HepG2 (cell line): Measurements from ENCODE around the gene PLCB1. TPM values are rescaled to one million over a fixed set of nuclear protein-coding genes. Genes with fewer than 3 reads are reported as not detected.

Source experiments
- ATAC-seq: fragments of 200-7000 bp; cut with Tn5 transposase; 3 replicates; pipeline ENCODE4 v1.9.1; 2020; ENCODE audit warnings: mild to moderate bottlenecking, moderate library complexity
- BruUV-seq: library from RNA; stranded (reverse); fragments of 400-500 nt; replicated peaks from 2 replicates; lab custom pipeline; 2021; lab: Mats Ljungman, UMichigan
- CTCF ChIA-PET: fragments of 300-600 bp; formaldehyde crosslinking; extraction: SDS; loops from one replicate; lab custom pipeline; 2021; ENCODE audit warnings: low total read pairs, inconsistent platforms, low intra/inter-chr PET ratio; lab: Yijun Ruan, JAX
- POLR2A ChIA-PET: fragments of 350-600 bp; sonication (Branson Sonifier 250); formaldehyde crosslinking; loops from one replicate; lab custom pipeline; 2020; ENCODE audit warnings: antibody characterized with exemption, inconsistent platforms; lab: Yijun Ruan, JAX
- DNase-seq: peaks from one replicate; pipeline ENCODE4 v3.0.0-alpha.2; 2015; ENCODE audit warnings: low spot score
- FAIRE-seq: peaks from 3 replicates; lab custom pipeline; 2011; peaks lifted over from hg19 to GRCh38; lab: Jason Lieb, UNC
- H2AFZ ChIP-seq: one replicate; pipeline ENCODE4 v1.6.1; 2011; ENCODE audit warnings: low read length, inconsistent platforms
- H3K27ac ChIP-seq: fragments of 300-600 bp; 3 replicates; pipeline ENCODE4 v1.8.0; 2011; ENCODE audit warnings: mixed run types, mild to moderate bottlenecking, mixed read lengths, low read length, inconsistent platforms; ENCODE audit not compliant: insufficient read depth; ENCODE audit errors: extremely low read length
- H3K27me3 ChIP-seq, 2 experiments: fragments of 200-600 bp in 1 of 2; 2 replicates in 1 of 2; 3 replicates in 1 of 2; pipeline versions ENCODE4 v1.6.0 to v1.8.0; 2011; ENCODE audit warnings: low read length in 2 of 2, mild to moderate bottlenecking in 2 of 2, moderate library complexity in 2 of 2, inconsistent platforms in 1 of 2; ENCODE audit not compliant: insufficient read depth in 2 of 2, control insufficient read depth in 1 of 2
- H3K36me3 ChIP-seq, 2 experiments: fragments of 200-600 bp in 1 of 2; replicated peaks in 1 of 2; 2 replicates in 1 of 2; 3 replicates in 1 of 2; pipeline versions ENCODE4 v1.5.1 to v1.8.0; 2011; ENCODE audit warnings: low read length in 2 of 2, inconsistent platforms in 1 of 2; ENCODE audit not compliant: insufficient read depth in 2 of 2, control insufficient read depth in 1 of 2
- H3K4me1 ChIP-seq: 2 replicates; pipeline ENCODE4 v1.5.1; 2012; ENCODE audit warnings: low read length, inconsistent platforms; ENCODE audit not compliant: insufficient read depth
- H3K4me2 ChIP-seq: 2 replicates; pipeline ENCODE4 v1.6.0; 2011; ENCODE audit warnings: low read depth, low read length, inconsistent platforms
- H3K4me3 ChIP-seq, 3 experiments: fragments of 200-600 bp in 1 of 3; sonication (generic), shearing (Covaris generic) in 1 of 3; replicated peaks in 1 of 3; 2 replicates each; pipeline ENCODE4 v1.5.1; 2011 to 2016; ENCODE audit warnings: low read length in 3 of 3, inconsistent platforms in 2 of 3, low read depth in 2 of 3, mild to moderate bottlenecking in 2 of 3, control low read depth in 1 of 3, mixed read lengths in 1 of 3; ENCODE audit not compliant: insufficient read depth in 1 of 3
- H3K79me2 ChIP-seq: one replicate; pipeline ENCODE4 v1.6.1; 2011; ENCODE audit warnings: low read length, inconsistent platforms; ENCODE audit not compliant: insufficient read depth
- H3K9ac ChIP-seq: 2 replicates; pipeline ENCODE4 v1.6.0; 2011; ENCODE audit warnings: mild to moderate bottlenecking, low read depth, low read length, inconsistent platforms; ENCODE audit not compliant: insufficient read depth
- H3K9me3 ChIP-seq: 2 replicates; pipeline ENCODE4 v1.5.1; 2012; ENCODE audit warnings: mild to moderate bottlenecking, low read length
- H4K20me1 ChIP-seq: 2 replicates; pipeline ENCODE4 v1.6.0; 2011; ENCODE audit warnings: inconsistent platforms, mild to moderate bottlenecking, low read length, moderate library complexity; ENCODE audit not compliant: insufficient read depth
- AGO1 ChIP-seq: fragments of 200-400 bp; formaldehyde crosslinking; IDR thresholded peaks from 2 replicates; pipeline ENCODE4 v1.6.1; 2017; ENCODE audit warnings: mild to moderate bottlenecking, low read depth, low read length, moderate library complexity; ENCODE audit not compliant: poor library complexity, severe bottlenecking
- GATAD1 ChIP-seq: IDR thresholded peaks from 2 replicates; pipeline ENCODE4 v1.6.1; 2016; ENCODE audit warnings: missing genetic modification reagents, missing compliant biosample characterization
- GPBP1L1 ChIP-seq: sonication (generic); formaldehyde crosslinking; IDR thresholded peaks from 2 replicates; pipeline ENCODE4 v1.5.0; 2020; ENCODE audit warnings: mild to moderate bottlenecking, missing genetic modification reagents
- GPN1 ChIP-seq: sonication (generic); formaldehyde crosslinking; IDR thresholded peaks from 2 replicates; pipeline ENCODE4 v1.5.1; 2020; ENCODE audit warnings: missing genetic modification reagents, borderline replicate concordance
- HNRNPK ChIP-seq: fragments of 200-400 bp; formaldehyde crosslinking; IDR thresholded peaks from 2 replicates; pipeline ENCODE4 v1.6.1; 2018; ENCODE audit warnings: low read length, low read depth, moderate library complexity, mild to moderate bottlenecking; ENCODE audit not compliant: poor library complexity, severe bottlenecking
- JUND ChIP-seq: sonication (generic); formaldehyde crosslinking; IDR thresholded peaks from 2 replicates; pipeline ENCODE4 v1.8.0; 2022; ENCODE audit warnings: mild to moderate bottlenecking, missing genetic modification reagents
- KLF11 ChIP-seq: IDR thresholded peaks from 2 replicates; pipeline ENCODE4 v1.6.1; 2016; ENCODE audit warnings: missing compliant biosample characterization
- NR2C2 ChIP-seq: sonication (generic); formaldehyde crosslinking; IDR thresholded peaks from 2 replicates; pipeline ENCODE4 v1.4.0; 2020; ENCODE audit warnings: missing genetic modification reagents, mild to moderate bottlenecking, moderate library complexity, borderline replicate concordance
- PBX3 ChIP-seq: sonication (generic); formaldehyde crosslinking; IDR thresholded peaks from 2 replicates; pipeline ENCODE4 v1.8.1; 2023; ENCODE audit warnings: missing genetic modification reagents, inconsistent platforms, borderline replicate concordance
- PCBP1 ChIP-seq: fragments of 200-400 bp; formaldehyde crosslinking; IDR thresholded peaks from 2 replicates; pipeline ENCODE4 v1.6.1; 2017; ENCODE audit warnings: mild to moderate bottlenecking, low read depth, low read length, borderline replicate concordance
- SMAD9 ChIP-seq: sonication (generic); formaldehyde crosslinking; IDR thresholded peaks from 2 replicates; pipeline ENCODE4 v1.5.1; 2020; ENCODE audit warnings: mild to moderate bottlenecking, missing genetic modification reagents
- TBX2 ChIP-seq: sonication (generic); formaldehyde crosslinking; IDR thresholded peaks from 2 replicates; pipeline ENCODE4 v1.5.0; 2020; ENCODE audit warnings: missing genetic modification reagents, mild to moderate bottlenecking, borderline replicate concordance
- ZBTB44 ChIP-seq: sonication (generic); formaldehyde crosslinking; IDR thresholded peaks from 2 replicates; pipeline ENCODE4 v1.4.0; 2020; ENCODE audit warnings: missing genetic modification reagents
- ZFP1 ChIP-seq: IDR thresholded peaks from 2 replicates; pipeline ENCODE4 v1.6.1; 2016
- ZNF160 ChIP-seq: sonication (generic); formaldehyde crosslinking; IDR thresholded peaks from 2 replicates; pipeline ENCODE4 v1.8.0; 2022; ENCODE audit warnings: mild to moderate bottlenecking, inconsistent platforms, missing genetic modification reagents
- ZNF263 ChIP-seq: sonication (generic); formaldehyde crosslinking; IDR thresholded peaks from 2 replicates; pipeline ENCODE4 v1.4.0; 2020; ENCODE audit warnings: missing genetic modification reagents
- ZNF619 ChIP-seq: sonication (generic); formaldehyde crosslinking; IDR thresholded peaks from 2 replicates; pipeline ENCODE4 v1.4.0; 2020; ENCODE audit warnings: mild to moderate bottlenecking, missing genetic modification reagents
- ZNF75D ChIP-seq: sonication (generic); formaldehyde crosslinking; IDR thresholded peaks from 2 replicates; pipeline ENCODE4 v1.8.1; 2023; ENCODE audit warnings: missing genetic modification reagents, mild to moderate bottlenecking, borderline replicate concordance
- ZSCAN21 ChIP-seq: sonication (generic); formaldehyde crosslinking; IDR thresholded peaks from 2 replicates; pipeline ENCODE4 v1.8.0; 2022; ENCODE audit warnings: mild to moderate bottlenecking, missing genetic modification reagents, moderate library complexity, borderline replicate concordance
- WGBS: methylation state at CpG from one replicate; pipeline ENCODE4 v1.1.6; 2017; ENCODE audit warnings: low lambda C conversion rate; 5-methylcytosine and 5-hydroxymethylcytosine counted together
- in situ Hi-C: cut with HindIII; loops from 2 replicates; pipeline ENCODE4 v1.10.0; 2017; ENCODE audit warnings: low pct_unique_long_range_greater_than_20kb; ENCODE audit not compliant: extremely low pct_ligation_motif_present
- intact Hi-C: fragments of 100-400 bp; cut with micrococcal nuclease; formaldehyde crosslinking; loops from one replicate; pipeline ENCODE4 v1.10.0; 2022; ENCODE audit not compliant: unreplicated experiment
- polyA plus RNA-seq, 8 experiments: library from polyadenylated mRNA; depleted of rRNA in 3 of 8; stranded (reverse) in 7 of 8; unstranded in 1 of 8; fragments of >200 nt; fragmentation: Illumina TruSeq in 4 of 8; extraction: Trizol in 4 of 8; gene quantifications; 2 replicates each; pipeline versions ENCODE4 v1.2.1 to v1.2.3, GENCODE V29; 2011 to 2016; ENCODE audit warnings: low read depth in 4 of 8, missing spikeins in 1 of 8, mixed read lengths in 1 of 8; ENCODE audit not compliant: insufficient read depth in 1 of 8
- total RNA-seq, 5 experiments: library from RNA; depleted of rRNA; stranded (reverse); fragments of >200 nt; fragmentation: Illumina TruSeq; extraction: Trizol; gene quantifications; 2 replicates each; pipeline ENCODE4 v1.2.3, GENCODE V29; 2016; ENCODE audit warnings: low read depth in 1 of 5
- TF ChIP-seq, protein P1 (sequence below): sonication (generic); formaldehyde crosslinking; conservative IDR thresholded peaks from 2 replicates; pipeline ENCODE4 v1.4.0; 2020; ENCODE audit warnings: missing genetic modification reagents

PLCB1 gene
- total and polyA plus RNA-seq, 2 of the 13 experiments (the other 11 are each of a cell fraction or from before 2014, with no cell fraction given), result 42.4 to 55.9 TPM

GRCh38 chr20:8624616-8625015 is 492.6 kb downstream of the PLCB1 start (continued):
- no peak for TF ChIP-seq GPBP1L1 (CRISPR knock-in tag)
- TF ChIP-seq PCBP1, result no peak
- no peak for TF ChIP-seq GPN1 (CRISPR knock-in tag)
- no peak for TF ChIP-seq JUND (CRISPR knock-in tag)
- no peak for TF ChIP-seq KLF11 (CRISPR knock-in tag)
- TF ChIP-seq ZBTB44, result no peak
- no peak for TF ChIP-seq PBX3 (CRISPR knock-in tag)
- no peak for TF ChIP-seq ZNF619 (CRISPR knock-in tag)

DNA sequence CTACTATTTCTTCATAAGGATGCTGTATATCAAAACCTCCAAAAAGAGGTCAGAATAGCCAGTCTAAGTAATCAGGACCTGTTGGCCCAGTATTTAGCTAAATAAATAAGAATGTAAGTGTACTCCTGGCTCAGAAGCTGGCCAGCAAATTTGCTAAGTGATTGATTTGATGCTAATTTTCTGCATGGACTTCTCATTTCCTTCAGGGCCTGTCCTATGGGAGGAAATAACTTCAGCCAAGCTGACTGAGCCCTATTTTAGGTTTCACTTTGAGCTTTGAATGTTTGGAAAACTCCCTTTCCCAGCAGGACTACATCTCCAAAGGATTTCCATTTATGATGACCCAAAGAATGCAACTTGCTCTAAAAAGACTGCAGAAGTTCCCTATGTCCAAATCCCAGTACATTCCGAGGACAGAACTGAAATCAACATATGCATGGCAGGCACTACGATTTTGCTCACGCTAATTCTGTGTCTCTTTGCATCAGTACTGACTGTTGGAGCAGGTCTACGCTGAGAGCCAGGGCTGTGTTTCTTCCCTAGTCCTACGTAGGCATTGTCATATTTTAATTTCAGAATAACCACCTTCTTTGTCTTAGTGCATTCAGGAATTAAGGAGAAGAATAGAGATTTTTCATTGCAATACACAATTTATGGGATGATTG is 495.4 kb downstream of the PLCB1 start:
- intact Hi-C loops, result no loop called here
- no TSS peak for BruUV-seq
- CTCF ChIA-PET, result no interaction called here
- no peak for TF ChIP-seq ZNF75D (CRISPR knock-in tag)
- TF ChIP-seq ZNF263, result no peak
- no peak for TF ChIP-seq NR2C2 (CRISPR knock-in tag)
- TF ChIP-seq ZSCAN21 (CRISPR knock-in tag), result no peak
- TF ChIP-seq HNRNPK, result no peak
- TF ChIP-seq SMAD9, result no peak
- TF ChIP-seq AGO1, result no peak
- no peak for TF ChIP-seq ZNF160 (CRISPR knock-in tag)
- no peak for TF ChIP-seq TBX2 (CRISPR knock-in tag)
- TF ChIP-seq, protein P1, sequence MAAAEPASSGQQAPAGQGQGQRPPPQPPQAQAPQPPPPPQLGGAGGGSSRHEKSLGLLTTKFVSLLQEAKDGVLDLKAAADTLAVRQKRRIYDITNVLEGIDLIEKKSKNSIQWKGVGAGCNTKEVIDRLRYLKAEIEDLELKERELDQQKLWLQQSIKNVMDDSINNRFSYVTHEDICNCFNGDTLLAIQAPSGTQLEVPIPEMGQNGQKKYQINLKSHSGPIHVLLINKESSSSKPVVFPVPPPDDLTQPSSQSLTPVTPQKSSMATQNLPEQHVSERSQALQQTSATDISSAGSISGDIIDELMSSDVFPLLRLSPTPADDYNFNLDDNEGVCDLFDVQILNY (CRISPR knock-in tag), result no peak
- TF ChIP-seq GATAD1, result no peak
- no peak for TF ChIP-seq ZFP1 (CRISPR knock-in tag)

More for the DNA sequence above, 495.4 kb downstream of the PLCB1 start:
- Histone ChIP-seq H4K20me1 (no peaks in the 10 kb centered on the region), H3K36me3 (peaks cover 0 to 17% of the 10 kb centered on the region in 2 experiments; a peak in 2 of 5 replicates), H2AFZ (no peak overlapping the region), H3K9me3 (no peaks in the 10 kb centered on the region), H3K4me1 (no peaks in the 10 kb centered on the region), H3K79me2 (no peaks in the 10 kb centered on the region), H3K4me2 (no peak overlapping the region), H3K27ac (no peak overlapping the region), H3K27me3 (no peaks in the 10 kb centered on the region), H3K4me3 (no peak overlapping the region), H3K9ac (no peak overlapping the region)
- ATAC-seq (no peak), FAIRE-seq (no peak), DNase-seq (no peak)
- WGBS, result 98% methylated on average over 5 of the region's 5 CpGs
- in situ Hi-C loops, result no loop called here
- POLR2A ChIA-PET, result no interaction called here
